ENCODE results near the gene CXorf65. TPM values are rescaled to one million over a fixed set of nuclear protein-coding genes. Genes with fewer than 3 reads are reported as not detected.

The CXorf65 gene
- total RNA-seq, 2 experiments from 2014 or later = 17.3 to 20.0 TPM

GRCh38 chrX:71147496-71148277 lies 41.1 kb upstream of the CXorf65 start:
- H3K4me3 Mint-ChIP-seq = no peak overlapping the region
- ATAC-seq = no peak
- H3K4me1 Mint-ChIP-seq (ENCODE audit: low read depth) = peaks cover 7% of the 10 kb centered on the region
- no peak overlapping the region for H3K27ac Mint-ChIP-seq
- H3K9me3 Mint-ChIP-seq = no peaks in the 10 kb centered on the region
- ChIA-PET CTCF (no interaction called here), POLR2A (no interaction called here)
- intact Hi-C loops (cut with micrococcal nuclease) = no loop called here
- no peaks in the 10 kb centered on the region for H3K27me3 Mint-ChIP-seq
- H3K36me3 Mint-ChIP-seq (ENCODE audit: low read depth) = no peaks in the 10 kb centered on the region
- no peak for TF ChIP-seq CTCF (IDR thresholded peaks at IDR 0.05)
- DNase-seq = no peak

- ATAC-seq (no peak), DNase-seq (no peak)
- Mint-ChIP-seq H3K4me1 (ENCODE audit: low read depth) (peaks cover 11% of the 10 kb centered on the region), H3K27me3 (no peaks in the 10 kb centered on the region), H3K36me3 (ENCODE audit: low read depth) (peaks cover 2% of the 10 kb centered on the region), H3K4me3 (no peak within 1 kb of the TSS), H3K9me3 (no peaks in the 10 kb centered on the region), H3K27ac (no peak within 1 kb of the TSS)
- no peak for TF ChIP-seq CTCF (IDR thresholded peaks at IDR 0.05)
- POLR2A ChIA-PET = no interaction called here
- CTCF ChIA-PET = no interaction called here
- intact Hi-C loops (cut with micrococcal nuclease) = no loop called here
These were observed 38.1 kb upstream of the CXorf65 start, which contains the start of gene NLGN3 for GRCh38 chrX:71144651-71145050. Gene NLGN3, plus strand, starts transcription at chrX:71144841. Its CDS starts 2,909 bp downstream, at chrX:71147750.

GRCh38 chrX:71143508-71143907 lies 37.0 kb upstream of the CXorf65 start:
- H3K36me3 Mint-ChIP-seq (ENCODE audit: low read depth) = peaks cover 8% of the 10 kb centered on the region
- H3K27ac Mint-ChIP-seq = no peak overlapping the region
- DNase-seq = no peak
- peaks cover 17% of the 10 kb centered on the region for H3K4me1 Mint-ChIP-seq (ENCODE audit: low read depth)
- H3K27me3 Mint-ChIP-seq = no peaks in the 10 kb centered on the region
- ChIA-PET CTCF (interaction anchor here (1.5 kb wide), 1 partner anchor 42 kb away, joined by 3 read pairs; no protein-coding TSS in a partner anchor), POLR2A (no interaction called here)
- TF ChIP-seq CTCF (IDR thresholded peaks at IDR 0.05) = no peak
- intact Hi-C loops (cut with micrococcal nuclease) = no loop called here
- ATAC-seq = no peak
- H3K9me3 Mint-ChIP-seq = no peaks in the 10 kb centered on the region
- H3K4me3 Mint-ChIP-seq = no peak overlapping the region

GRCh38 chrX:71140440-71140839 lies 33.9 kb upstream of the CXorf65 start:
- intact Hi-C loops (cut with micrococcal nuclease) = no loop called here
- ChIA-PET POLR2A (interaction anchor here (1.0 kb wide), 1 partner anchor 40 kb away, joined by 3 read pairs; no protein-coding TSS in a partner anchor), CTCF (interaction anchor here (1.1 kb wide), 1 partner anchor 12 kb away, joined by 3 read pairs; no protein-coding TSS in a partner anchor)

More at GRCh38 chrX:71140440-71140839, 33.9 kb upstream of the CXorf65 start:
- Mint-ChIP-seq H3K27ac (peak overlapping the region; percentile 1), H3K9me3 (no peaks in the 10 kb centered on the region), H3K36me3 (ENCODE audit: low read depth) (peaks cover 16% of the 10 kb centered on the region), H3K4me3 (no peak overlapping the region), H3K27me3 (no peaks in the 10 kb centered on the region), H3K4me1 (ENCODE audit: low read depth) (peaks cover 13% of the 10 kb centered on the region)
- DNase-seq = no peak
- ATAC-seq = no peak
- TF ChIP-seq CTCF (IDR thresholded peaks at IDR 0.05) = no peak
